GM21528 (cell line): ENCODE measurements around the gene MOB3B.
"Not testable (repeated sequence)": the region's sequence is repeated elsewhere in the genome, so short reads cannot be mapped to it uniquely, and the experiment has no call there.

Source experiments
- ATAC-seq: cut with Tn5 transposase; IDR thresholded peaks from one replicate; pipeline ENCODE4 v1.9.1; 2021; ENCODE audit warnings: mild to moderate bottlenecking, moderate library complexity; ENCODE audit not compliant: unreplicated experiment, low FRiP score

The MOB3B gene

GRCh38 chr9:27428551-27428950 is 101.1 kb downstream of the MOB3B start:
- no peak for ATAC-seq

- ATAC-seq, result no peak
Observed at GRCh38 chr9:27427272-27427643, 102.4 kb downstream of the MOB3B start.

GRCh38 chr9:27426511-27427271 is 102.9 kb downstream of the MOB3B start:
- no peak for ATAC-seq

- ATAC-seq, result no peak
Observed at GRCh38 chr9:27425827-27426510, 103.6 kb downstream of the MOB3B start.

- ATAC-seq, result no peak
Observed at GRCh38 chr9:27423915-27424710, 105.5 kb downstream of the MOB3B start.

GRCh38 chr9:27422279-27422834 is 107.3 kb downstream of the MOB3B start:
- no peak for ATAC-seq

- no peak for ATAC-seq
Observed at GRCh38 chr9:27421577-27421976, 108.0 kb downstream of the MOB3B start.

- ATAC-seq, result not testable (repeated sequence)
Observed at GRCh38 chr9:27419558-27419957, 110.1 kb downstream of the MOB3B start.

GRCh38 chr9:27414220-27414761 is 115.3 kb downstream of the MOB3B start:
- no peak for ATAC-seq

- ATAC-seq, result no peak
Observed at GRCh38 chr9:27413511-27414219, 115.9 kb downstream of the MOB3B start.

- no peak for ATAC-seq
Observed at GRCh38 chr9:27412963-27413362, 116.7 kb downstream of the MOB3B start.

- ATAC-seq, result no peak
Observed at GRCh38 chr9:27412081-27412480, 117.5 kb downstream of the MOB3B start.

GRCh38 chr9:27408482-27408881 is 121.1 kb downstream of the MOB3B start:
- ATAC-seq, result no peak

- ATAC-seq, result no peak
Observed at GRCh38 chr9:27408001-27408400, 121.6 kb downstream of the MOB3B start.

GRCh38 chr9:27407491-27407890 is 122.1 kb downstream of the MOB3B start:
- ATAC-seq, result no peak

GRCh38 chr9:27404661-27405060 is 125.0 kb downstream of the MOB3B start:
- no peak for ATAC-seq

- no peak for ATAC-seq
Observed at GRCh38 chr9:27402626-27403025, 127.0 kb downstream of the MOB3B start.

GRCh38 chr9:27400334-27400880 is 129.2 kb downstream of the MOB3B start:
- no peak for ATAC-seq

GRCh38 chr9:27398982-27399653 is 130.5 kb downstream of the MOB3B start:
- no peak for ATAC-seq
